ENCODE measurements around the gene FCN3. TPM values are rescaled to one million over a fixed set of nuclear protein-coding genes. Genes with fewer than 3 reads are reported as not detected.

FCN3 gene
- total and polyA plus RNA-seq, 9 of the 15 experiments (the other 6 are each of a cell fraction or from before 2014, with no cell fraction given), result 0.49 TPM; not detected in 8

- TF ChIP-seq MCM3 (IDR thresholded peaks at IDR 0.05) (no peak), IRF9 (tag; IDR thresholded peaks at IDR 0.05) (no peak; the same call in 1 of the 2 replicates), ZNF512 (tag; IDR thresholded peaks at IDR 0.05) (no peak), FOXJ2 (tag; IDR thresholded peaks at IDR 0.05) (peak; percentile 51; the same call in 1 of the 2 replicates), HMGN3 (IDR thresholded peaks at IDR 0.05; ENCODE audit: borderline replicate concordance, extremely low read depth, insufficient read length, low read depth, low read length) (peak; percentile 87), RAD51 (IDR thresholded peaks at IDR 0.05; ENCODE audit: borderline replicate concordance, low read depth) (peak; percentile 57; the same call in 1 of the 2 replicates), ZNF324 (CRISPR knock-in tag; IDR thresholded peaks at IDR 0.05) (no peak), CCNT2 (IDR thresholded peaks at IDR 0.05; ENCODE audit: borderline replicate concordance, extremely low read depth, insufficient read length, low read depth, low read length) (peak; percentile 92), BMI1 (IDR thresholded peaks at IDR 0.05; ENCODE audit: low read length) (no peak), PRPF4 (IDR thresholded peaks at IDR 0.05; ENCODE audit: insufficient read depth, low read depth, low read length, poor library complexity, severe bottlenecking) (no peak), KLF6 (CRISPR knock-in tag; IDR thresholded peaks at IDR 0.05; ENCODE audit: borderline replicate concordance) (peak; percentile 85; the same call in 1 of the 2 replicates), U2AF2 (optimal IDR thresholded peaks at IDR 0.05; ENCODE audit: low read depth, low read length) (no peak)
- TF ChIP-seq, protein P1, sequence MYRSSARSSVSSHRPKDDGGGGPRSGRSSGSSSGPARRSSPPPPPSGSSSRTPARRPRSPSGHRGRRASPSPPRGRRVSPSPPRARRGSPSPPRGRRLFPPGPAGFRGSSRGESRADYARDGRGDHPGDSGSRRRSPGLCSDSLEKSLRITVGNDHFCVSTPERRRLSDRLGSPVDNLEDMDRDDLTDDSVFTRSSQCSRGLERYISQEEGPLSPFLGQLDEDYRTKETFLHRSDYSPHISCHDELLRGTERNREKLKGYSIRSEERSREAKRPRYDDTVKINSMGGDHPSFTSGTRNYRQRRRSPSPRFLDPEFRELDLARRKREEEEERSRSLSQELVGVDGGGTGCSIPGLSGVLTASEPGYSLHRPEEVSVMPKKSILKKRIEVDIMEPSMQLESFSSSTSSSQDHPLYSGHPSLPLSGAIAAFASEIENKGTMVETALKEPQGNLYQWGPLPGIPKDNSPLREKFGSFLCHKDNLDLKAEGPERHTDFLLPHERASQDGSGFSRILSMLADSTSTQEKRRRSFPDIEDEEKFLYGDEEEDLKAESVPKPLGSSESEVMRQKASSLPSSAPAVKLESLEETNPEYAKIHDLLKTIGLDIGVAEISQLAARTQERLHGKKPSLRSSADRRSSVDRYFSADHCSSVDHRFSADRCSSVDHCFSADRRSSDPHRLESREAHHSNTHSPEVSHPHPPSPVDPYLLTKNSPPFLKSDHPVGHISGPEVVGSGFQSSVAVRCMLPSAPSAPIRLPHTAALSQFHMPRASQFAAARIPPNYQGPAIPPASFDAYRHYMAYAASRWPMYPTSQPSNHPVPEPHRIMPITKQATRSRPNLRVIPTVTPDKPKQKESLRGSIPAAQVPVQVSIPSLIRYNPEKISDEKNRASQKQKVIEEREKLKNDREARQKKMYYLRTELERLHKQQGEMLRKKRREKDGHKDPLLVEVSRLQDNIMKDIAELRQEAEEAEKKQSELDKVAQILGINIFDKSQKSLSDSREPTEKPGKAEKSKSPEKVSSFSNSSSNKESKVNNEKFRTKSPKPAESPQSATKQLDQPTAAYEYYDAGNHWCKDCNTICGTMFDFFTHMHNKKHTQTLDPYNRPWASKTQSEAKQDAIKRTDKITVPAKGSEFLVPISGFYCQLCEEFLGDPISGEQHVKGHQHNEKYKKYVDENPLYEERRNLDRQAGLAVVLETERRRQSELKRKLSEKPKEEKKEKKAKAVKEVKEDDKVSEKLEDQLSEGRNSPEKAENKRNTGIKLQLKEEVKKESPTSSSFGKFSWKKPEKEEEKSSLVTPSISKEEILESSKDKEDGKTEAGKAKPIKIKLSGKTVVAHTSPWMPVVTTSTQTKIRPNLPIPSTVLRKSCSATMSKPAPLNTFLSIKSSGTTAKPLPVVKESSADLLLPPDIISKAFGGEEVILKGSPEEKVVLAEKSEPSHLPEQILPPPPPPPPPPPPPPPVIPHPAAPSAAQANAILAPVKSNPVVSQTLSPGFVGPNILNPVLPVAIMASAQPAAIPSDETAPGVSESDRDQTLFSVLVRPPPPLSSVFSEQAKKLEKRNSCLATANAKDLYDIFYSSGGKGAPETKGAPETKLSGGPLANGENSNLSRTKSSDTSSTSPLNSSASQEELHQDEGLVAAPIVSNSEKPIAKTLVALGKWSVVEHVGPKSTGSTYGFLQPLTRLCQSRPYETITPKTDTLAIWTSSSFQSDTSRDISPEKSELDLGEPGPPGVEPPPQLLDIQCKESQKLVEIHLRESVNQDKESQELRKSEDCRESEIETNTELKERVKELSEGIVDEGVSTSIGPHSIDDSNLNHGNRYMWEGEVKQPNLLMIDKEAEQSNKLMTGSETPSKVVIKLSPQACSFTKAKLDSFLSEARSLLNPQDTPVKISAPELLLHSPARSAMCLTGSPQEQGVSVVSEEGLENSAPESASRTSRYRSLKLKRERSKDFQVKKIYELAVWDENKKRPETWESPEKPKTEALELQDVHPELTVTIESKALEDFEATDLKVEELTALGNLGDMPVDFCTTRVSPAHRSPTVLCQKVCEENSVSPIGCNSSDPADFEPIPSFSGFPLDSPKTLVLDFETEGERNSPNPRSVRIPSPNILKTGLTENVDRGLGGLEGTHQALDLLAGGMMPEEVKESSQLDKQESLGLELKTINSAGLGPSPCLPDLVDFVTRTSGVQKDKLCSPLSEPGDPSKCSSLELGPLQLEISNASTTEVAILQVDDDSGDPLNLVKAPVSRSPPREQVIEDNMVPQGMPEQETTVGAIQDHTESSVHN (IDR thresholded peaks at IDR 0.05; ENCODE audit: borderline replicate concordance in 1 of 2, low read depth in 1 of 2), result no peak
- TF ChIP-seq, protein P2, sequence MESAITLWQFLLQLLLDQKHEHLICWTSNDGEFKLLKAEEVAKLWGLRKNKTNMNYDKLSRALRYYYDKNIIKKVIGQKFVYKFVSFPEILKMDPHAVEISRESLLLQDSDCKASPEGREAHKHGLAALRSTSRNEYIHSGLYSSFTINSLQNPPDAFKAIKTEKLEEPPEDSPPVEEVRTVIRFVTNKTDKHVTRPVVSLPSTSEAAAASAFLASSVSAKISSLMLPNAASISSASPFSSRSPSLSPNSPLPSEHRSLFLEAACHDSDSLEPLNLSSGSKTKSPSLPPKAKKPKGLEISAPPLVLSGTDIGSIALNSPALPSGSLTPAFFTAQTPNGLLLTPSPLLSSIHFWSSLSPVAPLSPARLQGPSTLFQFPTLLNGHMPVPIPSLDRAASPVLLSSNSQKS (CRISPR knock-in tag; IDR thresholded peaks at IDR 0.05), result no peak
These were observed 52.6 kb downstream of the FCN3 start, which contains the start of gene TMEM222 (continued) for GRCh38 chr1:27321813-27322568.
